Spleen (tissue), 7 donors: ENCODE results near the gene MT1B.
"Not testable (repeated sequence)": the region's sequence is repeated elsewhere in the genome, so short reads cannot be mapped to it uniquely, and the experiment has no call there.

Source experiments
- POLR2A ChIP-seq, 3 donors: fragments of 450-650 bp; IDR thresholded peaks; one replicate each; pipeline ENCODE4 v1.5.1; 2017; ENCODE audit warnings: antibody characterized with exemption in 3 of 3, mild to moderate bottlenecking in 1 of 3
- TF ChIP-seq, protein P1 (sequence below), 11 experiments: fragments of 200-600 bp in 7 of 11; fragments of 450-650 bp in 4 of 11; sonication (generic) in 4 of 11; IDR thresholded peaks in 8 of 11; conservative IDR thresholded peaks in 3 of 11; 1 replicate in 7 of 11; 2 replicates in 4 of 11; pipeline versions ENCODE4 v1.4.0 to v1.8.0; 2016 to 2021; ENCODE audit warnings: antibody characterized with exemption in 11 of 11, inconsistent platforms in 4 of 11, mild to moderate bottlenecking in 1 of 11
- donor health status: DM: no; HTN: no; CAD: no; lungs with moderate emphysema.
- donor health status: DM: no; HTN: no; CAD: no.
- donor health status: DM: no; HTN: no; CAD: no.

- not testable (repeated sequence) for TF ChIP-seq POLR2A (IDR thresholded peaks at IDR 0.05)
- TF ChIP-seq, protein P1, sequence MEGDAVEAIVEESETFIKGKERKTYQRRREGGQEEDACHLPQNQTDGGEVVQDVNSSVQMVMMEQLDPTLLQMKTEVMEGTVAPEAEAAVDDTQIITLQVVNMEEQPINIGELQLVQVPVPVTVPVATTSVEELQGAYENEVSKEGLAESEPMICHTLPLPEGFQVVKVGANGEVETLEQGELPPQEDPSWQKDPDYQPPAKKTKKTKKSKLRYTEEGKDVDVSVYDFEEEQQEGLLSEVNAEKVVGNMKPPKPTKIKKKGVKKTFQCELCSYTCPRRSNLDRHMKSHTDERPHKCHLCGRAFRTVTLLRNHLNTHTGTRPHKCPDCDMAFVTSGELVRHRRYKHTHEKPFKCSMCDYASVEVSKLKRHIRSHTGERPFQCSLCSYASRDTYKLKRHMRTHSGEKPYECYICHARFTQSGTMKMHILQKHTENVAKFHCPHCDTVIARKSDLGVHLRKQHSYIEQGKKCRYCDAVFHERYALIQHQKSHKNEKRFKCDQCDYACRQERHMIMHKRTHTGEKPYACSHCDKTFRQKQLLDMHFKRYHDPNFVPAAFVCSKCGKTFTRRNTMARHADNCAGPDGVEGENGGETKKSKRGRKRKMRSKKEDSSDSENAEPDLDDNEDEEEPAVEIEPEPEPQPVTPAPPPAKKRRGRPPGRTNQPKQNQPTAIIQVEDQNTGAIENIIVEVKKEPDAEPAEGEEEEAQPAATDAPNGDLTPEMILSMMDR (IDR thresholded peaks at IDR 0.05 in 8 of 11, conservative IDR thresholded peaks at IDR 0.05 in 3 of 11): not testable (repeated sequence)
Measured at GRCh38 chr16:56621665-56622445, 29.8 kb upstream of the MT1B start.
